HG02798 (cell line): ENCODE data around the gene KDM3A.

Experiments used
- ATAC-seq: cut with Tn5 transposase; IDR thresholded peaks from one replicate; pipeline ENCODE4 v1.9.1; 2021; ENCODE audit warnings: mild to moderate bottlenecking; ENCODE audit not compliant: unreplicated experiment, poor library complexity

The KDM3A gene

GRCh38 chr2:86429335-86429734 lies 11.8 kb upstream of the KDM3A start:
- ATAC-seq = no peak

GRCh38 chr2:86430368-86430767 lies 10.8 kb upstream of the KDM3A start:
- ATAC-seq = no peak

GRCh38 chr2:86433137-86433536 lies 8.0 kb upstream of the KDM3A start:
- ATAC-seq = no peak

- no peak for ATAC-seq
Measured at GRCh38 chr2:86434290-86434689, 6.9 kb upstream of the KDM3A start.

GRCh38 chr2:86435531-86435930 lies 5.6 kb upstream of the KDM3A start:
- no peak for ATAC-seq

GRCh38 chr2:86436328-86436727 lies 4.8 kb upstream of the KDM3A start:
- no peak for ATAC-seq

- no peak for ATAC-seq
Measured at GRCh38 chr2:86439879-86440630, 1.1 kb upstream of the KDM3A start.

- ATAC-seq = peak; percentile 21
Measured at GRCh38 chr2:86441392-86441881, 266 bp downstream of the KDM3A start.

- ATAC-seq = peak; percentile 1
Measured at GRCh38 chr2:86441882-86442641, 891 bp downstream of the KDM3A start.

- ATAC-seq = peak; percentile 69
Measured at GRCh38 chr2:86442642-86443005, 1.5 kb downstream of the KDM3A start.

- ATAC-seq = no peak
Measured at GRCh38 chr2:86443631-86444350, 2.6 kb downstream of the KDM3A start.

- ATAC-seq = no peak
Measured at GRCh38 chr2:86445436-86445835, 4.3 kb downstream of the KDM3A start.

GRCh38 chr2:86446060-86446459 lies 4.9 kb downstream of the KDM3A start:
- no peak for ATAC-seq

GRCh38 chr2:86453836-86454235 lies 12.7 kb downstream of the KDM3A start:
- ATAC-seq = no peak

- no peak for ATAC-seq
Measured at GRCh38 chr2:86454238-86454637, 13.1 kb downstream of the KDM3A start.

- no peak for ATAC-seq
Measured at GRCh38 chr2:86455181-86455580, 14.0 kb downstream of the KDM3A start.

GRCh38 chr2:86461042-86461743 lies 20.0 kb downstream of the KDM3A start:
- ATAC-seq = no peak

- ATAC-seq = no peak
Measured at GRCh38 chr2:86464652-86465051, 23.5 kb downstream of the KDM3A start.

GRCh38 chr2:86466306-86466705 lies 25.1 kb downstream of the KDM3A start:
- ATAC-seq = no peak
